HuH-7.5 (cell line): ENCODE results near the gene MOB1B.
"Not testable (repeated sequence)": the region's sequence is repeated elsewhere in the genome, so short reads cannot be mapped to it uniquely, and the experiment has no call there.

Source experiments
- DNase-seq: peaks from one replicate; pipeline ENCODE4 v3.0.0; 2011; ENCODE audit warnings: low spot score

Gene MOB1B

DNA sequence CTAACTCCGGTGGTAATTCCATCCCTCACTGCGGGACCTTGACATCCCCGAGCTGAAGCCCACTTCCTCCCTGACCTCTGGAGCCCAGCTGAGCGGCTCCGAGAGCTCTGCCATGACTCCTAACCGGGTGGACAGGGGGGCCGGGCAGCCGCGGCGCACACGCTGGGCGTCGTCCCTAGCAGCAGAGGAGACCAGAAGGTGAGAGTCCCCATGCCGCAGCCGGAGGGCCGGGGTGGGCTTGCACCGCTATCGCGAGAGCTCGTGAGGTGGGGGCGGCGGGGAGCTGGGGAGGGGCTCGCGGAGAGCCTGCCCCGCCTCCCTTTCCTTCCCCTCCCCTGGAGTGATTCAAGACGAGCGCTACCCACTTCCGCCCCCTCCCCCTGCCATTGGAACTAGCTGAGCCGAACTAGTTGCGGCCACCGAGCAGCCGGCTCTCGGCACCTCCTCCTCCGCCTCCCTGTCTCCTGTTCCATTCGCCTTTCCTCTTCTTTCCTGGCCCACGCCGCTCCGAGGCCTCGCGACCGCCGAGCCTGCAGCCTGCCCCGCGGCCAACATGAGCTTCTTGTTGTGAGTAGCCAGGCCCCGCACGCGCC is at the start of gene MOB1B:
MOB1B (plus strand) TSS at position 386 of the 593 bp plus-strand sequence; CDS start at position 554, 168 bp downstream.
- DNase-seq = peak; percentile 65

- DNase-seq = no peak
Observed at GRCh38 chr4:70855464-70855863, 46.7 kb upstream of the MOB1B start.

DNA sequence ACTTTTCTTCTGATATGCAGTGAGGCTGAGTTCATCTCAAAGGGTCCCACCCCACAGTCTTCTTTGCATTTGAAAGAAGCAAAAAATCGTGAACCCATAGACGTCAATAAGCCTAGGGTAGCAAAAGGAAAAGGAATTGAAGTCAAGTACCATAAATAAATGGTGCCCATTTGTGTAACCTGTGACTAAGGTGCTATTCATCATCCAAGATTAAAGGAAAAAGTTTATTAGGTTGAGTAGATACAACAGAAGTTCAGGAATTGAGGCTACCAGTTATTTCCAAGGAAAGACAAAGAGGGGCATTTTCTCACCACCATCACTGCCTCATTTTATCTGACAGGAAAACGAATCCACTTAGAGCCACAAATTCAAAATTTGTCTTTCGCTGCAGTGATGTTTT is 43.7 kb upstream of the MOB1B start:
- DNase-seq = no peak

- no peak for DNase-seq
Observed at GRCh38 chr4:70859066-70859465, 43.1 kb upstream of the MOB1B start.

DNA sequence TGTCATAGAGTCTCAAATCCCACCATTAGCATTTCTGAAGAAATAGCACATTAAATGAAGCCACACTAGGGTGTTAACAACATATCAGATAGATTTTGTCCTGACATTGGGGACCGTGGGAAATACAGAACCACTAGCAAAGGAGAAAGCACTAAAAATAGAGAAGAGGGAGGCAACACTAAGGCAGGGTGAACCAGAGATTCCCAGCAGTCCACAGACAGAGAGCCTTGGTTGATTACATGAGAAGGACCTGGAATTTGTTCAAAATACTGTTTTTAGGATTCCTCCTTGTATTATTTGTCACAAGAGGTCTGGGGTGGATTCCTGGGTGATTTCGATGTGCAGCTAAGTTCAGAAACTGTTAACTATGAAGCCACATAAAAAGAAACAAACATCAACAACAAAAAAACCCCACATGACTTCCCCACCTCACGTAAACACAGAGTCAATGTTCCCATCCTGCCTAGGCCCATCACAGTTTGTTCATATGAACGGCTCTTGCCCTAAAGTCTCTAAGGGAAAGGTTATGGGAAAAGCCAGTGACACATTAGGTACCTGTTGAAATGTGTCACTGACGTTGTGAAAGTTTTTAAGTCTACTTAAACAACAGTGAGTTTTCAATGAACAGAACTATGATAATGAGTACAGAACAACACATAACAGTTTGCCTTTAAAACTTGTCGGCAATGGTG is 38.9 kb upstream of the MOB1B start:
- no peak for DNase-seq

GRCh38 chr4:70868778-70869177 is 33.4 kb upstream of the MOB1B start:
- no peak for DNase-seq

DNA sequence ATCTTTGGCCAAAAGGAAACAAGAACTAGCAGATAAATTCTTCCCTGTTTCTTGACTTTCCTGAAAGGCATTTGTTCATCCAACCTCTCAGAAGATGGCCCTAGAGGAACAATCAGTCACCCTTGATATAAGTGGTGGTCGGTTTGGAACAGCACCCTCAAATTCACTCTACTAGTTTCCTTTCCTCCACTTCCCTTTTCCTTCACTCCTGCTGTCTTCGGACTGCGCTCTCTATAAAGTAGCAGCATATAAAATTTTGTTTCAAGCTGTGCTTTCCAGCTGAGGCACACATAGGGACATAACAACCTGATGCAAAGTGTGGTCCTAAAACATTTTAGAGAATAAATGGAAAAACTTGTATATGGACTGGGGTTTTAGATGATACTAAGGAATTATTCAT is 29.0 kb upstream of the MOB1B start:
- DNase-seq = no peak

DNA sequence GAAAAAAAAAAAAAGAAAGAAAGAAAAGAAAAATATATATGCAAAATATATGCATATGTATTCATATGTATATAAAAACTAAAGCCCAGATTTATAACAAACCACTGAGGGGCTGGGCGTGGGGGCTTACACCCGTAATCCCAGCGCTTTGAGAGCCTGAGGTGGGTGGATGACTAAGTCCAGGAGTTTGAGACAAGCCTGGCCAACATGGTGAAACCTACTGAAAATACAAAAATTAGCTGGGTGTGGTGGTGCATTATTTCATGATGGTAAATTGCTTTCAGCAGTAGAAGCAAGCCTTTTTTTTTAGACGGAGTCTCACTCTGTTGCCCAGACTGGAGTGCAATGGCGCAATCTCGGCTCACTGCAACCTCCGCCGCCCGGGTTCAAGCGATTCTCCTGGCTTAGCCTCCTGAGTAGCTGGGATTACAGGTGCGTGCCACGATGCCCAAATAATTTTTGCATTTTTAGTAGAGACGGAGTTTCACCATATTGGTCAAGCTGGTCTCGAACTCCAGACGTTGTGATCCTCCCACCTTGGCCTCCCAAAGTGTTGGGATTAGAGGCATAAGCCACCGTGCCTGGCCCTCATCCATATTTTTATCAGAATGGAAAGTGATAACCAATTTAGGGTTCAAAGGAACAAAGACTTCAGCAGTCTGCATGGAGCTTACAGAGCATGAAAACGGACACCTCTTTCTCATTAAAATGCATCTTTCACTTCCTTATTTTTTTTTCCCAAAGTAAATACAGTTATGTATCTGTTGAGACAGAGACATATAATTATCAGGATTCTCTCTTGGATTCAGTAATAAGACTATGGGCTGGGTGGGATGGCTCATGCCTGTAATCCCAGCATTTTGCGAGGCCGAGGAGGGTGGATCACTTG is 27.7 kb upstream of the MOB1B start:
- no peak for DNase-seq

DNA sequence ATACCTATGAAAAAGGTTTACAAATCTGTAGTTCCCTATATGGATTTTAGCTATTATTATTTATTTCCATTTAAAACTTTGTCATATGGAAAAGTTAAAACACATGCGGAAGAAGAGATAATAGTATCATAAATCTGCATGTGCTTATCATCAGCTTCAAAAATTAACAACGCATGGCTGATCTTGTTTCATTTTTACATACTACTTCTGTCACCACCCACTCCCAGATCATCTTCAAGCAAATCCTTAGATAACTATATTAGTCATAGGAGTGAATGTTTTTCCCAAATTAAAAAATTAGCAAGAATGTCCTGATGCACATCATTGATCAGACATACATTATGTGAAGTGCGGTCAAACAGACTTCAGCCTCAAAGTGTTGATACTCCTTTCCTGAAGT is 24.6 kb upstream of the MOB1B start:
- no peak for DNase-seq

- DNase-seq = no peak
Observed at GRCh38 chr4:70880739-70881138, 21.4 kb upstream of the MOB1B start.

DNA sequence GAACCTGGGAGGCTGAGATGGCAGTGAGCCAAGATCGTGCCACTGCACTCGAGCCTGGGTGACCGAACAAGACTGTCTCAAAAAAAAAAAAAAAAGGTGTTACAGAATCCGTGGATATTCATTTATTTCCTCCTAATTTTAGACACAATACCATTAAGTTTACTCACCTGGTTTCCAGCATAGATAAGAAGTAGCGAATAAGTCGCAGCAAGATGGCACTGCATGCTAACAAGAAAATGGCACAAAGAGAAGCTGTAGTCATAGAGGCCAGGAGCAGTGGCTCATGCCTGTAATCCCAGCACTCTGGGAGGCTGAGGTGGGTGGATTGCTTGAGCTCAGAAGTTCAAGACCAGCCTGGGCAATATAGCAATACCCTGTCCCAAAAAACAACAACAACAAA is 17.0 kb upstream of the MOB1B start:
- DNase-seq = no peak

DNA sequence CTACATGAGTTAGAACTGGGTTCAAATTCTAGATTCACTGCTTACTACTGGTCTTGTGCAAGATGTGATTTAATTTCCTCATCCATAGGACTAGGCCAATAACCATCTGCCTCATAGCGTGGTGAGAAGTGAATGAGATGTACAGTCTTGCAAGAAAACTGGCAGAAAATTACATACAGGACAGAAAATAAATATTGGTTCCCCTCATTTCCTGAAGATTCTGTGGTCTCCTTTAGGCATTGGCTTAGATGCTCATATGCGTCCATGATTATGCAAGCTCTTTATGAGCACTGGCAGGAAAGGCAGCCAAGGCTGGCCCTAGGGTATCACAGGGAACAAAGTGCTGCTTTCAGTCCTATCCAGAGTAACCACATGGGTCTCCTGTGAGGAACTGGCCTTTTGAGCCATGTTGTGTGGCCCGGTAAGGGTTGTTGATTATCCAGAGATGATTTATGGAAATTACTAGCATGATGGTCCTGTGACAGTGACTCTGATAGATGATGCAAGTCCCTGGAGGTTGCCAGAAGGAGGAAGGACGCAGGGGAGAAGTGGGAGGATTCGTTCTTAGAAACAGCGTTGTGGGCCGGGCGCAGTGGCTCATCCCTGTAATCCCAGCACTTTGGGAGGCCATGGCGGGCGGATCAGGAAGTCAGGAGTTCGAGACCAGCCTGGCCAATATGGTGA is 9.9 kb upstream of the MOB1B start:
- DNase-seq = no peak

GRCh38 chr4:70893790-70894189 is 8.4 kb upstream of the MOB1B start:
- DNase-seq = no peak

DNA sequence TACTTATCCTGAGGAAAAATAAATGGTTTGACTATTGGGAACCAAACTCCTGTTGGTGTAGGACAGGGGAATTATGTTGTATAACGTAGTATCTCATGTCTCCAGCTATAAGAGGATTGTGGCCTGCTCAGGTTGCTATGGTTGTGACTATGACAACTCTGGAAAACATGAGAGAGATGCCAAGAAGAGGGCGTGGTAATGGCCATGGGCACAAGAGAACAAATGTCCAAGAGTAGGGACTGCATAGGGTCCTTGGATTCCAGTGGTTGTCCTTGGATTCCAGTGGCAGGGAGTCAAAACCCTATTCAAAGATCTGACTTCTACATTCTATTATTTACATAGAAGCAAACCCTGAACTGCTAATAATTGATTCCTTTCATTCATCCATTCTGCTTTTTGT is 6.8 kb upstream of the MOB1B start:
- DNase-seq = no peak

DNA sequence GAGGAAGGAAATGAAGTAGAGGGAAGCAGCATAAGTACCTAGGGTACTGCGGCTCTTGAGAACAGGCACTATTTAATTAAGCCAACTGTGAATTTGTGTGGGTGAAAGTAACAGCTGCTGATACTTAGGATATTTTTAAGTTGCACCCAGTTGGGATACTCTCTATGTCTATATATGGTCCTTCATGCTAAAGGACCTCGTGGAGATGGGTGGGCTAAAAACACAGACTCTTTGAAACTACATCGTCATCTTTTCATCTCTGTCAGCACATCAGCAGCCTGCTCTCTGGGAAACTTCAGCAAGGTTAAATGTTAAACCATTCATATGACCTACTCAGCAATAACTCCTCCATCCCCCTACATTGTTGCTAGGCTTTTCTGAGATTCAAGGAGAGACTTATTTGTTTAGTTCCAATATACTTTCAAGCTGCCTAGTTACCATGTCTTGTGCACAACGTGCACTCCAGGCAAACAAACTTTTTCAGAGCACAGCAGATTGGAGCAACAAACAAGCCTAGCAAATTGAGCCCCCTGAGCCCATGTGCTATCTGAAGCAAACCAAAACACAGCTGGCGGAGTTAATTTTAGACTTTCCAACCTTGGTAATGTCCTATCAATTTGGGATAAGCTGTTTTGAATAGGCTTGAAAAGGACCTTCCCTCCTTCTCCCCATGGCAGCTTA is 6.2 kb upstream of the MOB1B start:
- DNase-seq = no peak

GRCh38 chr4:70898581-70898980 is 3.6 kb upstream of the MOB1B start:
- DNase-seq = not testable (repeated sequence)

GRCh38 chr4:70901607-70901983 is 574 bp upstream of the MOB1B start:
- DNase-seq = no peak

DNA sequence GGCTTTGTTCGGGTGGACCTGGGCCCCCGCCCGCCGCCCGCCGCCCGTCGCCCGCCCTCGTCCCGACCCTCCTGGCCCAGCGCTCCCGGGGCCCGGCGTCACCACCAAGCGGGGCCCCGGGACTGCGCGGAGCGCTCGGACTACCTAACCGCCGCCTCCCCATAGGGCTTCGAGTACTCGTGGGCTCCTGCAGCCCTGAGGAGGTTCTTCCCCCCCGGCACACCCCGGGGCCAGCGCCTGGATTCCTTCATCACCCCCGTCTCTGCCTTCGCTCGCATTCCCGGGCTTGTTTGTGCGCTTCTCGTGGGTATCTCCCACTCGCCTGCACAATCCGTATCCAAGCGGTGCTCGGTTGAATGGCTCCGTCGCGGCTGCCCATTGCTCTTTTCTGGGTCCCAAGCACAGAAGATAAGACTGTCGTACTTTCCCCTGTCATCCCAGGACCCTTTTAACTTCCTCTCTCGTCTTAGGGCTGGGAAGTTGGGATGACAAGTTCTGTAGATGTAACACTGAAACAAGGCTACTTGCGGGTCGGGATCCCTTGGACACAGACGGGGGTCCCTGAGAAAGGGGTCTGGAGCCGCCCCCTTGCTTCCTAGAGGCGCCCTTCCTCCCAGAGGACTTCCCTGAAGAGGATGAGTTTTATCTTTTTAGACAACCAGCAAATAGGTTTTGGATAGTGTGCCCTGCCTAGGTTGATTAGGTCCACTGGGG is 565 bp downstream of the MOB1B start:
- peak; percentile 31 for DNase-seq

GRCh38 chr4:70903291-70903603 is 1.1 kb downstream of the MOB1B start:
- no peak for DNase-seq

DNA sequence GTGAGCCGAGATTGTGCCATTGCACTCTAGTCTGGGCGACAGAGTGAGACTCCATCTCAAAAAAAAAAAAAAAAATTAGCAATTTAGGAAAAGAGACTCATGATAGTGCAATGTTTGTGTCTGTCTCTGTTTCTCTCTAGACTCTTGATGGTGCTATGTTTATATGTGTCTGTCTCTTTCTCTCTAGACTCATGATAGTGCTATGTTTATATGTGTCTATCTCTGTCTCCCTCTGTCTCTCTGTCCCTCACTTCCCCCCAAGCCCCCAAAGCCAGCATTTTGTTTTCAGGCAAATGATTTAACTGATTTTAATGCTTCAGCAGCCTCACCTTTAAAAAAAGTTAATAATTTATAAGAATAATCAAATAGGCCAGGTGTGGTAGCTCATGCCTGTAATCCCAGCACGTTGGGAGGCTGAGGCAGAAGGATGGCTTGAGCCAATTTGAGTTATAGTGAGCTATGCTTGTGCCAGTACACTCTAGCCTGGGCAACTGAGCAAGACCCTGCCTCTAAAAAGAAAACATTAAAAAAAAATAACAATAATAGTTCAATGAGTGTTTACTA is 6.9 kb downstream of the MOB1B start:
- no peak for DNase-seq

DNA sequence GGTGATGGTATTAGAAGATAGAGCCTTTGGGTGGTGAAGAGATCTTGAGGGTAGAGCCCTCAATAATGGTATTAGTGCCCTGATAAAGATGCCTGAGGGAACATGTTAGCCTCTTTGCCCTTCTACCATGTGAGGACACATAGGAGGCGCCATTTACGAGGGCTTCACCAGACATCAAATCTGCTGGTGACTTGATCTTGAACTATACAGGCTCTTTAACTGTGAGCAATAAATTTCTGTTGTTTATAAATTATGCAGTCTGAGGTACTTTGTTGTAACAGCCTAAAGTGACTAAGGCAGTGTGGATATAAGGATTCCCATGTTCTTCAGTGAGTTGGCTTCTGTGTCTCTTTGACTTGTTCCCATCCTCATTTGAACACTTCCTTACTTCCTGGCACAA is 11.8 kb downstream of the MOB1B start:
- no peak for DNase-seq
